Mucosa of descending colon (tissue), 3 donors: ENCODE data around the gene TSHZ2. TPM values are rescaled to one million over a fixed set of nuclear protein-coding genes. Genes with fewer than 3 reads are reported as not detected.
"Not testable (repeated sequence)": the region's sequence is repeated elsewhere in the genome, so short reads cannot be mapped to it uniquely, and the experiment has no call there.

Source experiments
- ATAC-seq: fragments of 200-7000 bp; cut with Tn5 transposase; one replicate; pipeline ENCODE4 v1.9.1; 2020; ENCODE audit warnings: mild to moderate bottlenecking, moderate library complexity
- DNase-seq, 3 donors: peaks; one replicate each; pipeline ENCODE4 v3.0.0-alpha.2; 2020
- H3K36me3 ChIP-seq: fragments of 200-600 bp; one replicate; pipeline ENCODE4 v1.8.0; 2021; ENCODE audit warnings: low read depth, mild to moderate bottlenecking
- H3K4me1 ChIP-seq: fragments of 200-600 bp; one replicate; pipeline ENCODE4 v1.8.0; 2021; ENCODE audit warnings: low read depth, mild to moderate bottlenecking
- H3K4me3 ChIP-seq: fragments of 200-600 bp; one replicate; pipeline ENCODE4 v1.8.0; 2021; ENCODE audit warnings: mild to moderate bottlenecking
- H3K9me3 ChIP-seq: fragments of 200-600 bp; one replicate; pipeline ENCODE4 v1.8.0; 2021; ENCODE audit warnings: mild to moderate bottlenecking
- intact Hi-C, 2 donors: fragments of 100-400 bp; cut with DNase I in 1 of 2; cut with micrococcal nuclease in 1 of 2; formaldehyde crosslinking; loops; one replicate each; pipeline versions ENCODE4 v1.11.0 to v1.11.1; 2022; cut with DNase I, micrococcal nuclease
- total RNA-seq, 3 donors: library from RNA; stranded (reverse); fragmentation: NEBNext Ultra II Directional in 2 of 3; extraction: Animal tissue kit (Norgen Biotek cat#: 25700) in 2 of 3; gene quantifications; one replicate each; pipeline versions ENCODE4 v1.2.1 to v1.2.4, GENCODE V29; 2021 to 2023
- TF ChIP-seq, protein P1 (sequence below): fragments of 200-600 bp; IDR thresholded peaks from one replicate; pipeline ENCODE4 v1.8.0; 2022; ENCODE audit warnings: antibody characterized with exemption, mild to moderate bottlenecking
- donor health status: DM: no; HTN: no; CAD: no; lungs with moderate emphysema.
- donor health status: DM: no; HTN: no; CAD: no.
- donor health status: DM: no; HTN: yes; CAD: no.

The TSHZ2 gene
- total RNA-seq, 3 donors from 2014 or later: 1.9 to 17.8 (median 3.6) TPM

DNA sequence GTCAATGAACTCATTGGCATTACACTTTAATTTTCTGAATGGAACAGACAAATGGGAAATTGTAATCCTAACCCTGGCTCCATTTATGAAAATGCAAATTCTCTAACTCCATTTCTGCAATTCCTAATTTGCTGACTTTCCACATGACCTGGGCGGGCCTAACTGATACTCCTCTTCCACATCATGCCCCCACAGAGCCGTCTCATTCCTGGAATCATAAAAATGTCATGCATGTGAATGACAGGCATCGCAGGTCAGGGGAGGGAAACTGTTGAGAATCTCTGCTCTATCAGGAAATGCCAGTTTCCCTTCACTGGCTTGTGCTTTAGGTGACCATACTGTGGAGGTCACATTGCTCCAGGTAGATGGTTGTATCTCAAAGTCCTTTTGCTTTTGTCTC lies 456.4 kb downstream of the TSHZ2 start:
- intact Hi-C loops: no loop called here
- Histone ChIP-seq H3K4me1 (no peaks in the 10 kb centered on the region), H3K36me3 (no peaks in the 10 kb centered on the region), H3K4me3 (no peak overlapping the region), H3K9me3 (no peaks in the 10 kb centered on the region)
- TF ChIP-seq, protein P1, sequence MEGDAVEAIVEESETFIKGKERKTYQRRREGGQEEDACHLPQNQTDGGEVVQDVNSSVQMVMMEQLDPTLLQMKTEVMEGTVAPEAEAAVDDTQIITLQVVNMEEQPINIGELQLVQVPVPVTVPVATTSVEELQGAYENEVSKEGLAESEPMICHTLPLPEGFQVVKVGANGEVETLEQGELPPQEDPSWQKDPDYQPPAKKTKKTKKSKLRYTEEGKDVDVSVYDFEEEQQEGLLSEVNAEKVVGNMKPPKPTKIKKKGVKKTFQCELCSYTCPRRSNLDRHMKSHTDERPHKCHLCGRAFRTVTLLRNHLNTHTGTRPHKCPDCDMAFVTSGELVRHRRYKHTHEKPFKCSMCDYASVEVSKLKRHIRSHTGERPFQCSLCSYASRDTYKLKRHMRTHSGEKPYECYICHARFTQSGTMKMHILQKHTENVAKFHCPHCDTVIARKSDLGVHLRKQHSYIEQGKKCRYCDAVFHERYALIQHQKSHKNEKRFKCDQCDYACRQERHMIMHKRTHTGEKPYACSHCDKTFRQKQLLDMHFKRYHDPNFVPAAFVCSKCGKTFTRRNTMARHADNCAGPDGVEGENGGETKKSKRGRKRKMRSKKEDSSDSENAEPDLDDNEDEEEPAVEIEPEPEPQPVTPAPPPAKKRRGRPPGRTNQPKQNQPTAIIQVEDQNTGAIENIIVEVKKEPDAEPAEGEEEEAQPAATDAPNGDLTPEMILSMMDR: no peak
- no peak for ATAC-seq
- no peak for DNase-seq

DNA sequence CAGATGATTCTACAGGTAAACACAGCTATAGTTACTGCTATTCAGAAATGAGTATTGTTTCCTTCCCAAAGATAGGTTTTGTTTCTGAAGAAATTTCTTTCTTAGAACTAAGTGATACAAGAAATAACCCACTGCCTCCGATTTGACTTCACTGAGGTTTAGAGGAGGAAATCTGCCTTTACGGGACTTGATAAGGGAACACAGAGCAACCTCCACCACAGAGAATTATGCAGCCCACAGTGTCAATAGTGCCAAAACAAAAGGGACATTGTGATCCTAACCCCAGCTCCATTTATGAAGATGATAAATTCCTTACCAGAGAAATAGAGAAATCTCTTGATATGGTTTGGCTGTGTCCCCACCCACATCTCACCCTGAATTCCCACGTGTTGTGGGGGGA lies 456.8 kb downstream of the TSHZ2 start:
- H3K9me3 ChIP-seq: no peaks in the 10 kb centered on the region
- no peak for ATAC-seq
- no peak for DNase-seq
- no peaks in the 10 kb centered on the region for H3K4me1 ChIP-seq
- no peak overlapping the region for H3K4me3 ChIP-seq
- H3K36me3 ChIP-seq: no peaks in the 10 kb centered on the region
- intact Hi-C loops: no loop called here
- TF ChIP-seq, protein P1: no peak

GRCh38 chr20:53434662-53435061 lies 462.5 kb downstream of the TSHZ2 start:
- ATAC-seq: no peak
- no peaks in the 10 kb centered on the region for H3K9me3 ChIP-seq
- no peaks in the 10 kb centered on the region for H3K36me3 ChIP-seq
- H3K4me3 ChIP-seq: no peak overlapping the region
- peak in 1 of 3 donors; percentile 3 for DNase-seq
- H3K4me1 ChIP-seq: no peaks in the 10 kb centered on the region
- TF ChIP-seq, protein P1: no peak
- intact Hi-C loops: no loop called here

- DNase-seq, ATAC-seq: not testable (repeated sequence)
Measured at GRCh38 chr20:53436927-53437326, 464.8 kb downstream of the TSHZ2 start.

DNA sequence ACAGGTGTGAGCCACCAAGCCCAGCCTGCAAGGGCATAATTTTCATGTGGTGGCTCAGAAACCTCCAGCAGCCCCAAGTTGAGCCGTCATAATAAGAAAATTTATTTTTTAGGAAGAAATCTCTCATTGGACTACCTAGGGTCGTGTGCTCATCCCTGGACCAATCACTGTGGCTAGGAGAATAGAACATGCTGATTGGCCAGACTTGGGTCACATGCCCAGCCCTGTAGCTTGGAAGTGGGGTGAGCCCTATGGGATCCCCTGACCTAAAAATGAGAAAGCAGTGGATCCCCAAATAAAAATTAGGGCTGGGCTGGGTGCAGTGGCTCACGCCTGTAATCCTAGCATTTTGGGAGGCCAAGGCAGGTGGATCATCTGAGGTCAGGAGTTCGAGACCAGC lies 466.2 kb downstream of the TSHZ2 start:
- TF ChIP-seq, protein P1: no peak
- Histone ChIP-seq H3K4me3 (no peak overlapping the region), H3K4me1 (no peaks in the 10 kb centered on the region), H3K36me3 (no peaks in the 10 kb centered on the region), H3K9me3 (no peaks in the 10 kb centered on the region)
- ATAC-seq (no peak), DNase-seq (no peak)
- intact Hi-C loops: no loop called here

More at GRCh38 chr20:53436927-53437326, 464.8 kb downstream of the TSHZ2 start:
- H3K9me3 ChIP-seq, H3K4me1 ChIP-seq, H3K36me3 ChIP-seq, H3K4me3 ChIP-seq, intact Hi-C loops: not testable (repeated sequence)

GRCh38 chr20:53439046-53439445 lies 466.9 kb downstream of the TSHZ2 start:
- ATAC-seq (no peak), DNase-seq (no peak)
- H3K9me3 ChIP-seq: no peaks in the 10 kb centered on the region
- H3K4me3 ChIP-seq: no peak overlapping the region
- no peaks in the 10 kb centered on the region for H3K36me3 ChIP-seq
- TF ChIP-seq, protein P1: no peak
- intact Hi-C loops: no loop called here
- no peaks in the 10 kb centered on the region for H3K4me1 ChIP-seq
